Liver (tissue), 3 donors: ENCODE results near the gene SOX6.

Experiments used
- GABPA ChIP-seq, 2 donors: IDR thresholded peaks in 1 of 2; conservative IDR thresholded peaks in 1 of 2; 2 replicates each; pipeline ENCODE4 v1.6.1; 2016; ENCODE audit warnings: antibody characterized with exemption in 2 of 2, mild to moderate bottlenecking in 1 of 2, moderate library complexity in 1 of 2
- HNF4A ChIP-seq, 2 donors: conservative IDR thresholded peaks; 2 replicates each; pipeline ENCODE4 v1.6.1; 2016; ENCODE audit warnings: antibody characterized with exemption in 2 of 2, mild to moderate bottlenecking in 2 of 2
- JUND ChIP-seq, 2 donors: IDR thresholded peaks; 2 replicates each; pipeline ENCODE4 v1.6.1; 2016; ENCODE audit warnings: antibody characterized with exemption in 2 of 2
- MAX ChIP-seq: IDR thresholded peaks from 2 replicates; pipeline ENCODE4 v1.6.1; 2016; ENCODE audit warnings: antibody characterized with exemption
- RAD21 ChIP-seq, 2 donors: IDR thresholded peaks; 2 replicates each; pipeline ENCODE4 v1.6.1; 2016; ENCODE audit warnings: antibody characterized with exemption in 2 of 2, mild to moderate bottlenecking in 2 of 2
- REST ChIP-seq: IDR thresholded peaks from 2 replicates; pipeline ENCODE4 v1.6.1; 2016; ENCODE audit warnings: antibody characterized with exemption, mild to moderate bottlenecking
- RXRA ChIP-seq, 2 donors: IDR thresholded peaks; 2 replicates each; pipeline ENCODE4 v1.6.1; 2017 to 2018; ENCODE audit warnings: antibody characterized with exemption in 2 of 2, mild to moderate bottlenecking in 1 of 2
- TAF1 ChIP-seq: conservative IDR thresholded peaks from 2 replicates; pipeline ENCODE4 v1.6.1; 2016; ENCODE audit warnings: antibody characterized with exemption, mild to moderate bottlenecking
- YY1 ChIP-seq: IDR thresholded peaks from 2 replicates; pipeline ENCODE4 v1.6.1; 2016; ENCODE audit warnings: antibody characterized with exemption, mild to moderate bottlenecking
- TF ChIP-seq, protein P1 (sequence below): fragments of 150-350 bp; IDR thresholded peaks from 2 replicates; pipeline ENCODE4 v1.5.1; 2017; ENCODE audit warnings: improper control_type of control experiment, low read depth, low read length; ENCODE audit not compliant: missing input control
- TF ChIP-seq, protein P2 (sequence below): IDR thresholded peaks from 2 replicates; pipeline ENCODE4 v1.6.1; 2016; ENCODE audit warnings: antibody characterized with exemption
- donor health status: healthy.
- donor health status: healthy.

DNA sequence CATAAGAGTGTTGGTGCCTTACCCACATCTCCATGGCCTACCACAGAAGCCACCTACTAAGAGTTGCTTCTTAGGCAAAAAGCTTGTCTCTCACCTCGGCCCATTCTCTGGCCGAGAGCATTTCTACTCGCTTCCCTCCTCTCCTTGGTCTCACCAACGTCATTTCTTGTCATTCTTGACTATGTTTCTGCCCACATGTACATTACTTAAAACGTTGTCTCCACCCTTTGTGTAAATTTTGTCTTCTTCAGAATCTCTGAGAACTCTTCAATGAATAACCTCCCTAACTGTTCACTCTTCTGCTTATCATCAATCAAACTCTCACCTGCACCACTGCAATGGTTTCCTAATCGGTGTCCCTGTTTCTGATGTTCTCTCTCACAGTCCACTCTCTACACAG is 20.1 kb downstream of the SOX6 start:
- TF ChIP-seq MAX (no peak), TAF1 (no peak), JUND (IDR thresholded peaks at IDR 0.05) (no peak), RAD21 (IDR thresholded peaks at IDR 0.05) (no peak), GABPA (IDR thresholded peaks at IDR 0.05 in 1 of 2, conservative IDR thresholded peaks at IDR 0.05 in 1 of 2) (no peak), REST (no peak), RXRA (IDR thresholded peaks at IDR 0.05) (no peak), HNF4A (conservative IDR thresholded peaks at IDR 0.05) (no peak), YY1 (no peak)
- TF ChIP-seq, protein P1, sequence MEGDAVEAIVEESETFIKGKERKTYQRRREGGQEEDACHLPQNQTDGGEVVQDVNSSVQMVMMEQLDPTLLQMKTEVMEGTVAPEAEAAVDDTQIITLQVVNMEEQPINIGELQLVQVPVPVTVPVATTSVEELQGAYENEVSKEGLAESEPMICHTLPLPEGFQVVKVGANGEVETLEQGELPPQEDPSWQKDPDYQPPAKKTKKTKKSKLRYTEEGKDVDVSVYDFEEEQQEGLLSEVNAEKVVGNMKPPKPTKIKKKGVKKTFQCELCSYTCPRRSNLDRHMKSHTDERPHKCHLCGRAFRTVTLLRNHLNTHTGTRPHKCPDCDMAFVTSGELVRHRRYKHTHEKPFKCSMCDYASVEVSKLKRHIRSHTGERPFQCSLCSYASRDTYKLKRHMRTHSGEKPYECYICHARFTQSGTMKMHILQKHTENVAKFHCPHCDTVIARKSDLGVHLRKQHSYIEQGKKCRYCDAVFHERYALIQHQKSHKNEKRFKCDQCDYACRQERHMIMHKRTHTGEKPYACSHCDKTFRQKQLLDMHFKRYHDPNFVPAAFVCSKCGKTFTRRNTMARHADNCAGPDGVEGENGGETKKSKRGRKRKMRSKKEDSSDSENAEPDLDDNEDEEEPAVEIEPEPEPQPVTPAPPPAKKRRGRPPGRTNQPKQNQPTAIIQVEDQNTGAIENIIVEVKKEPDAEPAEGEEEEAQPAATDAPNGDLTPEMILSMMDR: no peak
- TF ChIP-seq, protein P2, sequence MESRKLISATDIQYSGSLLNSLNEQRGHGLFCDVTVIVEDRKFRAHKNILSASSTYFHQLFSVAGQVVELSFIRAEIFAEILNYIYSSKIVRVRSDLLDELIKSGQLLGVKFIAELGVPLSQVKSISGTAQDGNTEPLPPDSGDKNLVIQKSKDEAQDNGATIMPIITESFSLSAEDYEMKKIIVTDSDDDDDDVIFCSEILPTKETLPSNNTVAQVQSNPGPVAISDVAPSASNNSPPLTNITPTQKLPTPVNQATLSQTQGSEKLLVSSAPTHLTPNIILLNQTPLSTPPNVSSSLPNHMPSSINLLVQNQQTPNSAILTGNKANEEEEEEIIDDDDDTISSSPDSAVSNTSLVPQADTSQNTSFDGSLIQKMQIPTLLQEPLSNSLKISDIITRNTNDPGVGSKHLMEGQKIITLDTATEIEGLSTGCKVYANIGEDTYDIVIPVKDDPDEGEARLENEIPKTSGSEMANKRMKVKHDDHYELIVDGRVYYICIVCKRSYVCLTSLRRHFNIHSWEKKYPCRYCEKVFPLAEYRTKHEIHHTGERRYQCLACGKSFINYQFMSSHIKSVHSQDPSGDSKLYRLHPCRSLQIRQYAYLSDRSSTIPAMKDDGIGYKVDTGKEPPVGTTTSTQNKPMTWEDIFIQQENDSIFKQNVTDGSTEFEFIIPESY: no peak
